ENCODE data around the gene HSF4.

- TF ChIP-seq, protein P1, sequence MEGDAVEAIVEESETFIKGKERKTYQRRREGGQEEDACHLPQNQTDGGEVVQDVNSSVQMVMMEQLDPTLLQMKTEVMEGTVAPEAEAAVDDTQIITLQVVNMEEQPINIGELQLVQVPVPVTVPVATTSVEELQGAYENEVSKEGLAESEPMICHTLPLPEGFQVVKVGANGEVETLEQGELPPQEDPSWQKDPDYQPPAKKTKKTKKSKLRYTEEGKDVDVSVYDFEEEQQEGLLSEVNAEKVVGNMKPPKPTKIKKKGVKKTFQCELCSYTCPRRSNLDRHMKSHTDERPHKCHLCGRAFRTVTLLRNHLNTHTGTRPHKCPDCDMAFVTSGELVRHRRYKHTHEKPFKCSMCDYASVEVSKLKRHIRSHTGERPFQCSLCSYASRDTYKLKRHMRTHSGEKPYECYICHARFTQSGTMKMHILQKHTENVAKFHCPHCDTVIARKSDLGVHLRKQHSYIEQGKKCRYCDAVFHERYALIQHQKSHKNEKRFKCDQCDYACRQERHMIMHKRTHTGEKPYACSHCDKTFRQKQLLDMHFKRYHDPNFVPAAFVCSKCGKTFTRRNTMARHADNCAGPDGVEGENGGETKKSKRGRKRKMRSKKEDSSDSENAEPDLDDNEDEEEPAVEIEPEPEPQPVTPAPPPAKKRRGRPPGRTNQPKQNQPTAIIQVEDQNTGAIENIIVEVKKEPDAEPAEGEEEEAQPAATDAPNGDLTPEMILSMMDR (conservative IDR thresholded peaks at IDR 0.05) = no peak
- no peak for TF ChIP-seq ZFX (IDR thresholded peaks at IDR 0.05)
Observed at GRCh38 chr16:67197704-67198103, 33.2 kb downstream of the HSF4 start.

Data from C4-2B (cell line).